Cardiac septum (tissue), 1 donor: ENCODE measurements around the gene ATP13A5. TPM values are rescaled to one million over a fixed set of nuclear protein-coding genes. Genes with fewer than 3 reads are reported as not detected.

ENCODE experiments used
- DNase-seq: peaks from one replicate; pipeline ENCODE4 v3.0.0-alpha.2; 2020; ENCODE audit warnings: low spot score
- intact Hi-C: fragments of 100-400 bp; cut with DNase I; formaldehyde crosslinking; loops from one replicate; pipeline ENCODE4 v1.14.0; 2022
- total RNA-seq: library from RNA; stranded (reverse); fragmentation: NEBNext Ultra II Directional; extraction: Animal tissue kit (Norgen Biotek cat#: 25700); gene quantifications from one replicate; pipeline ENCODE4 v1.2.1, GENCODE V29; 2021
- donor health status: DM: no; HTN: no; CAD: no.

ATP13A5 gene
- total RNA-seq, 1 donor from 2014 or later = not detected

- no peak for DNase-seq
- intact Hi-C loops = no loop called here
These were observed 153.0 kb downstream of the ATP13A5 start for GRCh38 chr3:193225302-193226125.

Other genes with a start within 250 kb of the ATP13A5 start
- 9.2 TPM for gene PLAAT1, start 137.5 kb downstream of the ATP13A5 start, total RNA-seq
- not detected for gene ATP13A4, start 176.1 kb upstream of the ATP13A5 start, total RNA-seq
- gene OPA1, start 214.5 kb upstream of the ATP13A5 start, total RNA-seq = 109 TPM